Osteocyte (in vitro differentiated cells): ENCODE data around the gene DNALI1. TPM values are rescaled to one million over a fixed set of nuclear protein-coding genes. Genes with fewer than 3 reads are reported as not detected.

Experiments used
- DNase-seq: peaks from one replicate; pipeline ENCODE4 v3.0.0; 2021; ENCODE audit warnings: mixed read lengths; ENCODE audit not compliant: unreplicated experiment; ENCODE audit errors: extremely low spot score
- H3K27ac Mint-ChIP-seq: one replicate; pipeline ENCODE4 v1.8.0; 2021; ENCODE audit warnings: mild to moderate bottlenecking, mixed read lengths; ENCODE audit not compliant: unreplicated experiment
- H3K27me3 Mint-ChIP-seq: one replicate; pipeline ENCODE4 v1.8.0; 2021; ENCODE audit warnings: mixed read lengths; ENCODE audit not compliant: unreplicated experiment
- H3K36me3 Mint-ChIP-seq: one replicate; pipeline ENCODE4 v1.8.0; 2021; ENCODE audit warnings: mixed read lengths; ENCODE audit not compliant: unreplicated experiment
- H3K4me1 Mint-ChIP-seq: one replicate; pipeline ENCODE4 v1.8.0; 2021; ENCODE audit warnings: mixed read lengths; ENCODE audit not compliant: unreplicated experiment
- H3K4me3 Mint-ChIP-seq: one replicate; pipeline ENCODE4 v1.8.0; 2021; ENCODE audit warnings: mild to moderate bottlenecking, moderate library complexity, mixed read lengths; ENCODE audit not compliant: unreplicated experiment
- H3K9me3 Mint-ChIP-seq: one replicate; pipeline ENCODE4 v1.8.0; 2021; ENCODE audit warnings: mixed read lengths; ENCODE audit not compliant: unreplicated experiment
- total RNA-seq: library from RNA; stranded (reverse); gene quantifications from 2 replicates; pipeline ENCODE4 v1.2.1, GENCODE V29; 2021
- TF ChIP-seq, protein P1 (sequence below): fragments of 200-600 bp; sonication (generic); IDR thresholded peaks from 2 replicates; pipeline ENCODE4 v1.5.0; 2021; ENCODE audit warnings: antibody characterized with exemption, mild to moderate bottlenecking, moderate library complexity

The DNALI1 gene
- total RNA-seq, 1 donor from 2014 or later = 10.5 TPM

- no peaks in the 10 kb centered on the region for H3K9me3 Mint-ChIP-seq
- no peaks in the 10 kb centered on the region for H3K4me1 Mint-ChIP-seq
- no peak for DNase-seq
- no peak overlapping the region for H3K27ac Mint-ChIP-seq
- peaks cover 41% of the 10 kb centered on the region for H3K27me3 Mint-ChIP-seq
- H3K36me3 Mint-ChIP-seq = no peaks in the 10 kb centered on the region
- TF ChIP-seq, protein P1, sequence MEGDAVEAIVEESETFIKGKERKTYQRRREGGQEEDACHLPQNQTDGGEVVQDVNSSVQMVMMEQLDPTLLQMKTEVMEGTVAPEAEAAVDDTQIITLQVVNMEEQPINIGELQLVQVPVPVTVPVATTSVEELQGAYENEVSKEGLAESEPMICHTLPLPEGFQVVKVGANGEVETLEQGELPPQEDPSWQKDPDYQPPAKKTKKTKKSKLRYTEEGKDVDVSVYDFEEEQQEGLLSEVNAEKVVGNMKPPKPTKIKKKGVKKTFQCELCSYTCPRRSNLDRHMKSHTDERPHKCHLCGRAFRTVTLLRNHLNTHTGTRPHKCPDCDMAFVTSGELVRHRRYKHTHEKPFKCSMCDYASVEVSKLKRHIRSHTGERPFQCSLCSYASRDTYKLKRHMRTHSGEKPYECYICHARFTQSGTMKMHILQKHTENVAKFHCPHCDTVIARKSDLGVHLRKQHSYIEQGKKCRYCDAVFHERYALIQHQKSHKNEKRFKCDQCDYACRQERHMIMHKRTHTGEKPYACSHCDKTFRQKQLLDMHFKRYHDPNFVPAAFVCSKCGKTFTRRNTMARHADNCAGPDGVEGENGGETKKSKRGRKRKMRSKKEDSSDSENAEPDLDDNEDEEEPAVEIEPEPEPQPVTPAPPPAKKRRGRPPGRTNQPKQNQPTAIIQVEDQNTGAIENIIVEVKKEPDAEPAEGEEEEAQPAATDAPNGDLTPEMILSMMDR = no peak
- no peak overlapping the region for H3K4me3 Mint-ChIP-seq
These were observed 57.4 kb downstream of the DNALI1 start for GRCh38 chr1:37614105-37614504.

DNA sequence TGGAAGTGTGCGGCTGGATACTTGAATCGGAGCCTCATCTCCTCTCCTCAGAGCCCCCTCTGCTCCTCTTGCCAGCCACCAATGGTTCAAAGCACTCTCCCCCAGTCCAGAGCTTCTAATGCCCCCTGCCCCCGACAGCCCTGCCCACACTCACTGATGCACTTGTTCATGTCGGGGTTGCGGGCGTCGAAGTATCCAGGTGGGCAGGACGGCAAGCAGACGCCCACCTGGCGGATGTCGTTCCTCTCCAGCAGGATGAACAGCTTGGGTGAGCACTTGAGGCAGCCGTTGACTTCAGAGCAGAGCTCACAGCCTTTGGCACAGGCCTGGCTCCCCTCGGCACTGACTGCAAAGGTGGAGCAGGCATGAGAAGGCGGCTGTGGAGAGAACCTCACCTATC is 59.6 kb downstream of the DNALI1 start:
- TF ChIP-seq, protein P1 = no peak
- DNase-seq = no peak
- peaks cover 41% of the 10 kb centered on the region for H3K27me3 Mint-ChIP-seq
- no peak overlapping the region for H3K4me3 Mint-ChIP-seq
- H3K36me3 Mint-ChIP-seq = no peaks in the 10 kb centered on the region
- H3K4me1 Mint-ChIP-seq = no peaks in the 10 kb centered on the region
- H3K27ac Mint-ChIP-seq = no peak overlapping the region
- no peaks in the 10 kb centered on the region for H3K9me3 Mint-ChIP-seq

Other genes with a start within 250 kb of the DNALI1 start
- 7.0 and 11.3 TPM in 2 replicates for gene ZC3H12A, start 82.4 kb upstream of the DNALI1 start, total RNA-seq
- gene MEAF6, start 42.2 kb upstream of the DNALI1 start, total RNA-seq = 62.3 and 62.9 TPM in 2 replicates
- 16.1 and 22.4 TPM in 2 replicates for gene SNIP1, start 2.6 kb upstream of the DNALI1 start, total RNA-seq
- gene GNL2, start 39.0 kb downstream of the DNALI1 start, total RNA-seq = 49.2 and 52.3 TPM in 2 replicates
- not detected in 2 replicates for gene RSPO1, start 78.0 kb downstream of the DNALI1 start, total RNA-seq
- gene CDCA8, start 135.6 kb downstream of the DNALI1 start, total RNA-seq = 7.6 and 7.7 TPM in 2 replicates
- not detected in 2 replicates for gene EPHA10, start 208.2 kb downstream of the DNALI1 start, total RNA-seq
- gene MANEAL, start 236.9 kb downstream of the DNALI1 start, total RNA-seq = 5.2 TPM in 2 replicates